GM21390 (cell line): ENCODE results near the gene DNAH17.

Source experiments
- ATAC-seq: cut with Tn5 transposase; IDR thresholded peaks from one replicate; pipeline ENCODE4 v1.9.1; 2021; ENCODE audit not compliant: unreplicated experiment

DNAH17 gene, protein sequence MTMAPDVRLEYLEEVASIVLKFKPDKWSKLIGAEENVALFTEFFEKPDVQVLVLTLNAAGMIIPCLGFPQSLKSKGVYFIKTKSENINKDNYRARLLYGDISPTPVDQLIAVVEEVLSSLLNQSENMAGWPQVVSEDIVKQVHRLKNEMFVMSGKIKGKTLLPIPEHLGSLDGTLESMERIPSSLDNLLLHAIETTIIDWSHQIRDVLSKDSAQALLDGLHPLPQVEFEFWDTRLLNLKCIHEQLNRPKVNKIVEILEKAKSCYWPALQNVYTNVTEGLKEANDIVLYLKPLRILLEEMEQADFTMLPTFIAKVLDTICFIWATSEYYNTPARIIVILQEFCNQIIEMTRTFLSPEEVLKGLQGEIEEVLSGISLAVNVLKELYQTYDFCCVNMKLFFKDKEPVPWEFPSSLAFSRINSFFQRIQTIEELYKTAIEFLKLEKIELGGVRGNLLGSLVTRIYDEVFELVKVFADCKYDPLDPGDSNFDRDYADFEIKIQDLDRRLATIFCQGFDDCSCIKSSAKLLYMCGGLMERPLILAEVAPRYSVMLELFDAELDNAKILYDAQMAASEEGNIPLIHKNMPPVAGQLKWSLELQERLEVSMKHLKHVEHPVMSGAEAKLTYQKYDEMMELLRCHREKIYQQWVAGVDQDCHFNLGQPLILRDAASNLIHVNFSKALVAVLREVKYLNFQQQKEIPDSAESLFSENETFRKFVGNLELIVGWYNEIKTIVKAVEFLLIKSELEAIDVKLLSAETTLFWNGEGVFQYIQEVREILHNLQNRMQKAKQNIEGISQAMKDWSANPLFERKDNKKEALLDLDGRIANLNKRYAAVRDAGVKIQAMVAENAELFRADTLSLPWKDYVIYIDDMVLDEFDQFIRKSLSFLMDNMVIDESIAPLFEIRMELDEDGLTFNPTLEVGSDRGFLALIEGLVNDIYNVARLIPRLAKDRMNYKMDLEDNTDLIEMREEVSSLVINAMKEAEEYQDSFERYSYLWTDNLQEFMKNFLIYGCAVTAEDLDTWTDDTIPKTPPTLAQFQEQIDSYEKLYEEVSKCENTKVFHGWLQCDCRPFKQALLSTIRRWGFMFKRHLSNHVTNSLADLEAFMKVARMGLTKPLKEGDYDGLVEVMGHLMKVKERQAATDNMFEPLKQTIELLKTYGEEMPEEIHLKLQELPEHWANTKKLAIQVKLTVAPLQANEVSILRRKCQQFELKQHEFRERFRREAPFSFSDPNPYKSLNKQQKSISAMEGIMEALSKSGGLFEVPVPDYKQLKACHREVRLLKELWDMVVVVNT (N-terminal part only)

DNA sequence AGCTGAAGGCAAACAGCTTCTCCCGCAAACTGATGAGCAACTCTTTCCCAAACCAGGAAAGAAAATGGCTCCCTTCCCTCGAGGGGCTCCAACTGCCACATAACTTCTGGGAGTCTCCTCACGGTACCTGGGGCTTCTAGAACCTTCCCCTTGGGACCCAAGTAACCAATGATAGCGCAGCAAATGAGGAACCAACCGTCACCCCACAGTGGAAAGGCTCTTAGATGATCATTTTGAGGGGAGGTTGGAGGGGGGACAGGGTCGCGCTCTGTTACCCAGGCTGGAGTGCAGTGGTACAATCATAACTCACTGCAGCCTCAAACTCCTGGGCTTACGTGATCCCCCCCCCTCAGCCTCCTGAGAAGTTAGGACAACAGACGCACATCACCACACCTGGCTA, at the start of gene DNAH17:
Gene DNAH17, minus strand, starts transcription at position 101 of the 400 bp plus-strand sequence. CDS start 2,339 bp downstream, outside the sequence.
- no peak for ATAC-seq

DNA sequence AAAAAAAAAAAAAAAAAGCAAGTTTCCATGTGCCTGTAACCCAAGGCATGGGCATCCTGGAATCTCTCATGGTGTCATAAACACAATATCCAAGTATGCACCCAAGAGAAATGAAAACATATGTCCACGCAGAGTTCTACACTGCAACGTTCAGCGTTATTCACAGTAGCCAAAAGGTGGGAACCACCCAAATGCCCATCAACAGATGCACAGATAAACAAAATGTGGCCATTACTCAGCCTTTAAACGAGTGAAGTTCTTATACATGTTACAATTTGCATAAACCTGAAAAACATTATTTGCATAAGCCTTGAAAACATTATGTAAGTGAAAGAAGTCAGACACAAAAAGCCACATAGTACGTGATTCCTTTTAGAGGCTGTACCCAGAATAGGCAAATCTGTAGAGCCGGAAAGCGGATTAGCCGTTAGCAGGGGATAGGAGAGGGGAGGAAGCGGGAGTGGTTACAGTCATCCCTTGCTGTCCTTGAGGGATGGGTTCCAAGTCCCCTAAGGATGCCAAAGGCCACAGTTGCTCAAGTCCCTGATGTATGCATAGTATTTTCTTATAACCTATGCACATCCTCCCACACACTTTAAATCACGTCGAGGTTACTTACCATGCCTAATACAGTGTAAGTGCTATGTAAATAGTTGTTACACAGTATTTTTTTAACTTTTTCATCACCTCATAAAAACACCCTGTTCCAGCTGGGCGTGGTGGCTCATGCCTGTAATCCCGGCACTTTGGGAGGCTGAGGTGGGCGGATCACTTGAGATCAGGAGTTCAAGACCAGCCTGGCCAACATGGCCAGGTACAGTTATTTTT, 47.3 kb upstream of the DNAH17 start:
- no peak for ATAC-seq

DNA sequence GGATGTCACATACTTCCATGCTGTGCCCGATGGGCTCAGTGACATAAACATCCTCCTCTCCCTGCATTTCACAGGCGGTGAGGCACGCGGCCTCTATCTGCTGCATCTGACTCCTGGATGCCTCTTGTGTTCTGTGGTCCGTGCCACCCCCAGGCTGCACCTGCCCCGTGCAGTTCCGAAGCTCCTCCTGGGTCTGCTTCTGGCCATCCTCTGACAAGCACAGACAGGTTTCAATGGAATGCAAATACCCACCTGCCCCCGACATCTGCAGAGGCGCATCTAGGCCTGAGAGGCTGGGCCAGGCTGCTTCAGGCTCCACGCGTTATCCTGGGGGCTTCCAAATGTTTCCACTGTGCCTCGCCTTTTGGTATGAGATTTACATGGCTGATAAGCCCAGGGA, 46.3 kb upstream of the DNAH17 start:
- no peak for ATAC-seq

DNA sequence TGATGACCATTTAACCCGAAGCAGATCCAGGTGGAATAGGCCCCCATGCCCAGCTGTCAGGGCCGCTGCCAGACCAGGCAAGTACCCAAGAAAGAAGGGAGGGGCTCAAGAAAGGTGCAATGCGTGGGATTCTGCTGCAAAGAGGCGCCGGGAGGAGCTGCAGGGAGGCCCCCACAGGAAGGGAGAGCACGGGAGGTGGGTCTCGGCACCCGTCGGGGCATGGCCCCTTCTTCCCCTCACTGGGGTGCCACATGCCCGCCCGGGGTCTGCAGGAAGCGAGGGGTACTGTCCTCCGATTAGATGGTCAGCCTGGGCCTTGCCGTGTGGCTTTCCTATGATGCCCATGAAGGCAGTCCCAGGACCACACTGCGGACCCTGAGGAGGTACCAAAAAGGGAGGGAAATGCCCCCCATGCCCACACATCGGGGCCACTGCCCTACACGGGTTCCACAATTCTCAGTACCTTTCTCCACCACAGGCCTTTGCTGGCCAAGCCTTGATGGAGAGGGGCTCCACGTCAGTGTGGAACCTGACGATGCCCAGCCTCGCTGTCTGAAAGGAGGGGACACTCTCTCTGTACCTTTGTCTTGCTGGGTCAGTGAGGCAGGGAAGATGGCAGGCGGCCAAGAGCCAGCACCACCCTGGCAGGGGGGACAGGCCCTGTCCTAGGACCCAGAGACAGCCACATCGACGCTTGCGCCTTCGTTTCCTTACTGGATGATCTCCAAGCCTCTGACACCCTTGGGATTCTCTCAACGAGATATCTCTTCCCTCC, 45.5 kb upstream of the DNAH17 start:
- ATAC-seq = no peak

DNA sequence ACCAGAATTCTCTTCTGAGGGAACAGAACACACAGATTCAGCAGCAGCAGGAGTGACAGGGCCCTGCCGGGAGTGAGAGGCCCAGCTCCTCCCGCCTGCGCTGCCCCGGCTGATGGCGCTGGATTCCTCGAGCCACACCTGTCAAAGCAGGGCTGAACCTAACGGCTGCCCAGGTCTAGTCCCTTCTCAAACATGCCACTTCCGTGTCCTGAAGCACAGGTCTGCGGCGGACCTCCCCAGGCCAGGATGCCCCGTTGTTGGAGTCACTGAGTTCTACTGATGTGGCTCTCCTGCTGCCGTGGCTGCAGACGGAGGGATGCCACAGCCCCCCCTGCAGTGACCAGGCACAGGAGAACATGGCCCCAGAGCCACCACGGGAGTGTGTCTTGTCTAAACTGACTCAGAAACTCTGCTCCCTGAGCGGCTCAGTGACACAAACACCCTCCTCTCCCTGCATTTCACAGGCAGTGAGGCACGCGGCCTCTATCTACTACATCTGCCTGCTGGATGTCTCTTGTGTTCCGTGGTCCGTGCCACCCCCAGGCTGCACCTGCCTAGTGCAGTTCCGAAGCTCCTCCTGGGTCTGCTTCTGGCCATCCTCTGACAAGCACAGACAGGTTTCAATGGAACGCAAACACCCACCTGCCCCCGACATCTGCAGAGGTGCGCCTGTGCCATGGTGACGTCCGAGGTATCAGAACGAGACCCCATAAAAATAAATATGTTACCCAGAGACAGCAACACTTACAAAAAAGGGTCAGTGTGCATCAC, 44.7 kb upstream of the DNAH17 start:
- ATAC-seq = no peak

DNA sequence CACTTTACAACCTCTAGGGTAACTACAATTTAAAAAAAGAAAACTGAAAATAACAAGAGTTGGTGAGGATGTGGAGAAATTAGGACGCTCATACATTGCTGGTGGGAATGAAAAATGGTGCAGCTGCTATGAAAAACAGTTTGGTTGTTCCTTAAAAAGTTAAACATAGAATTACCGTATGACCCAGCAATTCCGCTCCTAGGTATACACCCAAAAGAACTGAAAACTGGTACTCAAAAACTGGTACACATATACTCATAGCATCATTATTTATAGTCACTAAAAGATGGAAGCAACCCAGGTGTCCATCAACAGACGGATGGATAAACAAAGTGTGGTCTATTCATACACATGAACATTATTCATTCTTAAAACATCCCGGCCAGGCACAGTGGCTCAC, 42.9 kb upstream of the DNAH17 start:
- ATAC-seq = no peak

DNA sequence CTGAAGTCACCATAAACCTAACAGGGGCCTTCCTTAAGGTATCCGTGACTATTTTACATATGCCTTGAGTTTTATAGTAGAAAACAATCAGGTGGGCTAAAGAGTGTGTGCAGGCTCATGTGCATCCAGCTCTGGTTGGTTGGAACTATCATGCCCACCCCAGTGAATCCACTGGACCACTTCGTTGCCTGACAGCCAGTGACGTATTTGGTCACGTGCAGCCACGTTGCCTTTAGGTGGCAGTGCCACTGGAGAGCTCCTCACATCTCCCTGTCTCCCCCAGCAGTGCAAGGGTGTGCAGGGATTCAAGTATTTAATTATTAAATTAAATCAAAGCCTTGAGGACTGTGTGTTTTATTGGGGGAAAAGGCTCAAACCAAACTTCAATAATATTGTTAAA, 42.1 kb upstream of the DNAH17 start:
- ATAC-seq = no peak

DNA sequence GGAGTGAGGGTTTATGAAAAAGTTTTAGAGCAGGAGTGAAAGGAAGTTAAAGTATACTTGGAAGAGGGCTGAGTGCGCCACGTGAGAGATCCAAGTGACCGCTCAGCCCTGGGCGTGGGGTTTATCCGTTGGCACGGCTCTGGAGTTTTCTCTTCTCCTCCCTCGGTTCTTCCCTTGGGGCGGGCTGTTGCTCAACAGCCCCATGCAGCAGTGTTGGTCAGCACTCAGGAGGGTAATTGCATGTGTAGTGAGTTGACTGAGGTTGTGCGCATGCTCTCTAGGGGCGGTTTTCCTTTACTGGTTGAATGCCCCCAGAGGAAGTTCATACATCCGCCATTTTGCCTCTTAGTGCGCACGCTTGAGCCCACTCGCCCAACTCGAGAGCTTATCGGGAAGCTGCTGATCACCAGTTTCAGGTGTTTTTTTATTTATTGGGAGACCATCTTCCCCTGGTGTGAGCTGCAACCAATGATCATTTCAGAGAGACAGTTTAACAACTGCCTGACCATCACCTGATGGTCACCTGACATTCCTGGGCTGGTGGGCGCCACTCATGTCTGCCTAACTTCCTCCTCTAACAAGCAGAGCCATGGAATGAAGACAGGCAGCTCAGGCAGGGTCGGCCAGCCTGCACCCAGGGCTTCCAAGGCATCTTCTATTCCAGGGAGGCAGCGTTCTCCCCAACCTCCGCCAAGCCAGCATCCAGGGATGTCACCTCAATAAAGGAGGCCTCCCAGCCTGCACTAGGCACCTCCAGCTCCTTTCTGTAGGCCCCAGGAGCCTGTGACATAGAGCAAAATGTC, 41.3 kb upstream of the DNAH17 start:
- ATAC-seq = no peak

DNA sequence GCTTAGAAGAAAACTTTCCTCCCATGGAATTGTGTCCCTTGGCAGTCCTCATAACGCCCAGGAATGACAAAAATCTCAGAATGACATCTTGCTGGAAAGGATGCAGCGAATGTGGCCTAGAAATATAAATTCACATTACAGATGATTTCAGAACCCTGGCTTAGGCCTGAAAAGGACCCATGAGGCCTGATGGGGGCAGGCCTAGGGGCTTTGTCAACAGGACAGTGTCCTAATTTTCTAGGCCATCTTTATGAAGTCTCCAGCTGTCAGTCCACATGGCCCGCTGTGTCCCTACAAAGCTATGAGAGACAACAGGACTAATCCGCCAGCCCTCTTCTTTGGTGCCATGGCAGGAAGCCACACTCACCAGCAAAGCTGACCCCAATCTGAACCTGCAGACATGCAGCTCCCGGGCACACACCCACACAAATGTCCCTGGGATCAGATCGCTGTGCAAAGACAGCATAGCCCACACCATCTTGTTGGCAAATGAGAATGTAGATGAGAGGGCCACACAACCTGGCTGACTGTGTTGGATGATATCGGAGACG, 40.4 kb upstream of the DNAH17 start:
- no peak for ATAC-seq

DNA sequence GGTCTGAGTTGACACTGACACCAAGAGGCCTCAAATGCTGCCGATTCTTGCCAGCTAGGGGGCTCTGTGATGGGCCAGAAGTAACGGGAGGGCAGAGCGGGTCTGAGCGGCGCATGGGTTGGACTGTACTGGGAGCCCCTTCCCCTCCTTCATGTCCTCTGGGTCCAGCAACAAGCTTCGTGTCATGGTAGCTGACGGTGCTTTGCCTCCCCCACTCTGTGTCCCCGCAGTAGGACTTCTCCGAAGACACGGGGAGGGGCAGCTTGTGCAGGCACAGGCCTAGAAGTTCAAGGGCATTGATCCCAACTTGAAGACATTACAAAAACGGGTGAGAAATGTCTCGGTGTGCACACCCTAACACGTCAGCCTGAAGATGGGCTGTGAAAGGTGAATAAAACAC, 39.8 kb upstream of the DNAH17 start:
- ATAC-seq = no peak

DNA sequence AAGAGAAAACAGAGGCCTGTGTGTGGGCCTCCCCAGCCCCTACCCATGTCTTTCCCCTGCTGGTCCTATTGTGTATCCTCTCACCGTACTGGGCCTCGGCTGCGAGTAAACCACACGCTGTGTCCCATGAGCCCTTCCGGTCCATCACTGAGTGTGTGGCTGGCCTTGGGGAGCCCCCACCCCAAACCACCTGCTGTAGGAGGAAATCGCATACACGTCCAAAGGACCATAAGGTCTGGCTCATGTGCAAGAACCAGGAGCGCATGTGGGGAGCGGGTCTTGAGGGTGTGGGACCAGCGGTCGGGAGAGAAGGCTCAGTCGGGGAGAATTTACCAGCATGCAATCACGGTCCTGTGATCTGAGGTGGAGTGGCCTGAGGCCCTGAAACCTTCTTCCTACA, 38.4 kb upstream of the DNAH17 start:
- ATAC-seq = no peak

DNA sequence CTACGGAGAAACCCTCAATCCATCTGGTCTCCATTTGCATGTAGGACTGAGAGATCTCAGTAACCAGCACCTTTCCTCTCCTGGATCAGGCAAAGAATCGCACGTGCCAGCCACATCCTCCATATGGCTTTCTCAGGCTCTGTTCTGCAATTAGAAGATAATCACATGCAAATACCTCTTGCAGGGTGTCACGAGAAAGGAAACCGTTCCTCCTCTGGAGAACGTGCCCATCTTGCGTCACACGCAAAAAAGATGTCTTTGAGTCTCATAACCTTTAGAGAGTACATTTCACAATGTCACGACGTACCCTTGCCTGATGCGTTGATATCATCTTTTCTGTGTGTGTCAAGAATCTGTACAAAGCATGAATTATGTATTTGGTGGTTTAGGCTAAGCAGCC, 36.2 kb upstream of the DNAH17 start:
- no peak for ATAC-seq

DNA sequence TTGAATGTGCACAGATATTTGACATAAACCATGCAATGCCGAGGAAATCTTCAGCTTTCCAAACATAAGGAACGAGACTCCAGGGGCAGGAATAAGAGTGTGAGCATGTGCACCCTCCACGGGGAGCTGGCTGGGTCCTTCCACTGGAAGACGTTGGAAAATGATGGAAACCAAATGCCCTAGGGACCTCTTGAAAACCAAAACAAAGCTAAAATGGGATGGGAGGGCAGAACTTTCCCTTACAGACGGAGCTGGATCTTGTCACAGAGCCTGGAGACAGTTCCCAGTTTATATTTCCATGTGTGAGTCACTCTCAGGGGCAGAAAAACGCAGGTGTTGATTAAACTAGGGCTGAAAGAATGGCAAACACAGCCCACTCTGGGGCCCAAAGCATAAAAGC, 34.4 kb upstream of the DNAH17 start:
- ATAC-seq = no peak

DNA sequence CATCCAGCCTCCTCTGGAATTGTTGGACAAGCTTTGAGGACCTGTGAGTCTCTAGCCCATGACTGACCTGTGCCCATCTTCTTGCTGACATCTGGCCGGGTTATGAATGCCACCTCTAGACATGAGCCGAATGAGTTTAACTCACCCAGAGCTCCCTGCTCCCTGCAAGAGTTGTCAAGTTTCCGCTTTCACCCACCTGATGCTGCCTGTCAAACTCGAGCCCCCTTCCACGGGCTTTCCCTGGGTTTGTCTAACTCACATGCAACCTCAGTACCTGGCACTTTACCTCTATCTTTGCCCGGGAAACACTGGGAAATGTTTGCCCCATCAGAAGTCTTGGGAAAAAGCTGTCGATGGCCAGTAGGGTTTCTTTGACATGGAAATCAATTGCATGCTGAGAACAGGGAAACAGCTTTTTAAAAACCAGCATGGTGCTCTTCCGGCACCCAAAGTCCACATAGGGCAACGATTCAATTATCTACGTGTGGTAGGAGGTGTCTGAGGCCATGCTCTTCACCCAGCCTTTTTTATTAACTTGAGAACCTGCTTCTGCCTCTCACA, 33.8 kb upstream of the DNAH17 start:
- no peak for ATAC-seq

DNA sequence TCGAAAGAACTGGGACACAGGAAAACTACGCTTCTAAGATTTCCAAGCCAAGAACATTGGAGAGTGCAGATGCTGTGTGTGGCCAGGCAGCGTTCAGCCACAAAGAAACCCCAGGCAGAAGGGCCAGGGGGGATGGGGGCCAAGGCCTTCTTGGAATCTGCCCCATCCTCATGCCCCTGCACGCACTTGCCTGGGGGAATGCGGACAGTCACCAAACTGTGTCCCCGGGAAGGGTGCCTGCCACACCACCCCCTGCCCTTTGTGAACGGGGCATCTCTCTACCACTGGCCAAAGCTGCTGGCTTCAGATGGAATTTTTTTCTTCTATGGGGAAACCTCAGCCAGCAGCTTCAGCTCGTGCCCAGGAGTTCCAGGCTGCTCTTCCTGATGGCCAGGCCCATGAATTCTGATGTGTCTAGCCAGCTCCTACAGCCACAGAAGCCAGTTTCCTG, 32.0 kb upstream of the DNAH17 start:
- ATAC-seq = no peak

DNA sequence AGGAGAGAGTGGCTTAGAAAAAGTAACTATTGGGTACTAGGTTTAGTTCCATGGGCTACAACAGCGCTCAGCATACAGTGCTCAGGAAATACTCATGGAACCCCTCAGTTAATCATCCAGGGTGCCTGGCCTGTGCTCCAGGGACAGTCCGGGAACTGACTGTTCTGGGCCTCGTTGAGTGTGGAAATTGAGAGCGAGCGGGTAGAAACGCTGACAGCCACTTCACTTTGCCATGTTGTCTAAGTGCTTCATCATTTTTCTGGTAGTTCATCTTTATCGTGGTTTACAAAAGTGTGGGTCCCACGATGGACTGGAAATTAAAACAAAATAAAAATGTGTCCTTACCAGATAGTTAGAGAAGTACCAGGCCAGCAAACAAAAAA, 31.6 kb upstream of the DNAH17 start:
- no peak for ATAC-seq

DNA sequence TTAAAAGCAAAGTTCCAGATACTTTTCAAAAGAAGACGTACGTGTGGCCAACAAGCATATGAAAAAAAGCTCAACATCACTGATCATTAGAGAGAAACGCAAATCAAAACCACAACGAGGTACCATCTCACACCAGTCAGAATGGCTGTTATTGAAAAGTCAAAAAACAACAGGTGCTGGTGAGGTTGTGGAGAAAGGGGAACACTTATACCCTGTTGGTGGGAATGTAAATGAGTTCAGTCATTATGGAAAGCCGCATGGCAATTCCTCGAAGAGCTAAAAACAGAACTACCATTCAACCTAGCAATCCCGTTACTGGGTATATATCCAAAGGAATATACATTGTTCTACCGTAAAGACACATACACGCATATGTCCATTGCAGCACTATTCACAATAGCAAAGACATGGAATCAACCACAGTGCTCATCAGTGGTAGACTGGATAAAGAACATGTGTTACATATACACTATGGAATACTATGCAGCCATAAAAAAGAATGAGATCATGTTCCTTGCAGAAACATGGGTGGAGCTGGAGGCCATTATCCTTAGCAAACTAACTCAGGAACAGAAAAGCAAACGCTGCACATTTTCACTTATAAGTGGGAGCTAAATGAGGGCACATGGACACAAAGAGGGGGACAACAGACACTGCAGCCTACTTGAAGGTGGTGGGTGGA, 31.1 kb upstream of the DNAH17 start:
- ATAC-seq = no peak
